Activated CD8-positive, alpha-beta memory T cell treated with anti-CD3 and anti-CD28 coated beads, Interleukin-2, amount 50 U/mL, for 48 hours (primary cell): ENCODE results near the gene SFMBT2.
"Not testable (repeated sequence)": the region's sequence is repeated elsewhere in the genome, so short reads cannot be mapped to it uniquely, and the experiment has no call there.

ENCODE experiments used
- DNase-seq: peaks from one replicate; pipeline ENCODE4 v3.0.0-alpha.2; 2020

The SFMBT2 gene

GRCh38 chr10:7317786-7318446, 92.9 kb downstream of the SFMBT2 start:
- no peak for DNase-seq

DNA sequence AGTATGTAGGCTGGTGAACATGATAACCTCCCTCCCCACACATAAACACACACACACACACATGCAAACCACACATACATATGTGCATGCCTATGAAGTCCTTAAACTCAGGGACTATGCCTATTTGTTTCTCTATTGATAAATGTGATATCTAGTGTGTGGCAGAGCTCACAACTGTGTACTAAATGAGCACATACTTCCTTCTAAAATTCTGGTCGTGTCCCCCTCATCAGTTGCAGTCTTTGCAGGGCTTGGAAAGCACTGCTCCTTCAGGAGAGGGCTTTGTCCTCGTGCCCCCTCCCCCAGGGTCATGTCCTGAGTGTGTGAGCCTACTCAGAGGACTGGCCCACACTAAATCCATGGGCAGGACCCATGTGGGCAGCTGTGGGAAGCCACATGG, 94.0 kb downstream of the SFMBT2 start:
- DNase-seq = no peak

DNA sequence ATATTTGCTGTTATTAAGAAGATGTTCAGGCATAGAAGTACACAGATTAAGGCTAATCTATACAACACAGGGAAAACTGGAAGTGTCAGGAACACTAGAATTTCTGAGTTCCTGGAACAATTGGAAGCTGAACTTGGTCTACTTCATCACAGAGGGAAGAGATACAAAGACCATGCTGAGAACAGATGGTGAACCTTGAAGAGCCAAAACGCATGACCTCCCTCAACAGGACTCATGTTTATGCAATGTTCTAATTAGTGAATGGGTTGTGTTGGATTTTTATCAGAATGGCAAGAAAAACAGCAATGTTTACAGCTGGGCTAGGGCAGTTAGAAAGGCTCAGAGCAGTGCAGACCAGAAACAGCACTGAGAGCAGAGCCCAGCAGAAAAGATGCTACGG, 94.9 kb downstream of the SFMBT2 start:
- DNase-seq = no peak

DNA sequence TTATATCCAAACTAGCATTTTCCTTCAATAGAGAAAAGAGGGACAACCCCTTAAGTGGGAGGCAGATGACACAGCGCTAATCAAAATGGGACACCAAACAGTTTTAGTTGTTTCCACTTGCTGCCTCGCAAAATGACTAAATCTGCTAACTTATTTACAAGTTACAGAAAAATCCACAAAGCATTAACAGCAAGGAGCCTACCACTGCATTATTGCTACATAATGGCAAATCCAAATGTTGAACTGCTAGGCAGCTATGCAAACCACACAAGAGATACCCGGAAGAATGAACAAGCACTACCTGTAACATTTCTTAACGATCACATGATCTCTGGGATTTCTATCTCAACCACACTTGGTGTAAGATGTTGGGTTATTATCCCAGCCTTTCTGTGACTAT, 96.7 kb downstream of the SFMBT2 start:
- DNase-seq = no peak

GRCh38 chr10:7312488-7312857, 98.4 kb downstream of the SFMBT2 start:
- DNase-seq = no peak

- not testable (repeated sequence) for DNase-seq
Observed at GRCh38 chr10:7311850-7312487, 98.9 kb downstream of the SFMBT2 start.

GRCh38 chr10:7311218-7311849, 99.5 kb downstream of the SFMBT2 start:
- DNase-seq = no peak

DNA sequence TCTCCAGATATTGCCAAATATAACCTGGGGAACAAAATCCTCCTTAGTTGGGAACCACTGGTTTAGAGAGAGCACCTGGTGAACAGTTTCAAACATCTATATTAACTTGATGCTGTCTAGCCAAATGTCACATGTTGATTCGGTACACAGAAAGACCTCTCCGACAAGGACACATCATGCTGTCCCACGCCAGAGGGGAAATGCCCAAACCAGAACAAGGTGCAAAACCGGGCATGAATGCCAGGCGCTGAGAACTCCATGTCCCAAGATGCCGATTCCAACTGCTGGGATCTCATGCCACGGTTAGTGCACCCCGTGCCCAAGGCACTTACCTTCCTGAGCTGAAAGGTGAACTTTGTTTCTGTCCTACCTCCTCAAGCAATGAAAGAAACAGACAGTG, 100.8 kb downstream of the SFMBT2 start:
- no peak for DNase-seq

DNA sequence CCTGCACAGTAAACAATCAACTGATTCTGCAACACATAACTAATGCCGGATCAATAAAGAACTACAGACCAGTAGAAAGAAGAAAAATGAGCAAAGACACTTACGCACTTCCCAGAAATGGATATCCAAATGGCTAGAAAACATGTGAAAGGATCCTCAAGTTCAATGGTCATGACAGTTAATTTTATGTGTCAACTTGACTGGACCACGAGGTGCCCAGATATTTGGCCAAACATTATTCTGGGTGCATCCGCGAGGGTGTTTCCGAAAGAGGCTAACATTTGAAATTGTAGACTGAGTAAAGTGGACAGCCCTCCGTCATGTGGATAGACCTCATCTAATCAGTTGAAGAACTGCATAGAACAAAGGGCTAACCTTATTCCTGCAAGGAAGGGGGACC, 102.0 kb downstream of the SFMBT2 start:
- DNase-seq = no peak

GRCh38 chr10:7306616-7307015, 104.2 kb downstream of the SFMBT2 start:
- DNase-seq = no peak

- DNase-seq = no peak
Observed at GRCh38 chr10:7306147-7306546, 104.7 kb downstream of the SFMBT2 start.

DNA sequence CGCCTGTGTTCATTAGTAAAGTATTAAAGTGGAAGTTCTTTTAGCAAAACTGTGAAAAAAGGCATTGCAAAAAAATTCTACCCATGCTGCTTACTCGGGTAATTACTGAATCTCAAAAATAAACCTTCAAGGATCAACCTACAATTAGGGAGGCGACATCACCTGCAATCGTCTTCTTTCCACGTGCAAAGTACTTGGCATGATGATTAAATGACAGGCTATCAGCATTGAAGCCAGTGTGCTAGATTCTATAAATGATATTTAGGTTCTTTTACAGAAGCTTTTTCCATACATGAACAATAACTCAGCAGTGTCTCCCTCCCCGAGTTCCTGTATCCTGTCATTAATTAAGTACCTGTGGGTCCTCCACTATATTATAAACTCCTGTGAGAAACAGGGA, 105.8 kb downstream of the SFMBT2 start:
- no peak for DNase-seq

DNA sequence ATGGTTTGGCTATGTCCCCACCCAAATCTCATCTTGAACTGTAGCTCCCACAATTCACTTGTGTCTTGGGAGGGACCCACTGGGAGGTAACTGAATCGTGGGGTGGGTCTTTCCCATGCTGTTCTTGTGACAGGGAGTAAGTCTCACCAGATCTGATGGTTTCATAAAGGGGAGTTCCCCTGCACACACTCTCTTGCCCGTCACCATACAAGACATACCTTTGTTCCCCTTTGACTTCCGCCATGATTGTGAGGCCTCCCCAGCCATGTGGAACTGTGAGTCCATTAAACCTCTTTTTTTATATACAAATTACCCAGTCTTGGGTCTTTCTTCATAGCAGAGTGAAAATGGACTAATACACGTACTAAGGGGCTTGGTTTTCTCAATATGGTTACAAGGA, 106.7 kb downstream of the SFMBT2 start:
- DNase-seq = no peak

DNA sequence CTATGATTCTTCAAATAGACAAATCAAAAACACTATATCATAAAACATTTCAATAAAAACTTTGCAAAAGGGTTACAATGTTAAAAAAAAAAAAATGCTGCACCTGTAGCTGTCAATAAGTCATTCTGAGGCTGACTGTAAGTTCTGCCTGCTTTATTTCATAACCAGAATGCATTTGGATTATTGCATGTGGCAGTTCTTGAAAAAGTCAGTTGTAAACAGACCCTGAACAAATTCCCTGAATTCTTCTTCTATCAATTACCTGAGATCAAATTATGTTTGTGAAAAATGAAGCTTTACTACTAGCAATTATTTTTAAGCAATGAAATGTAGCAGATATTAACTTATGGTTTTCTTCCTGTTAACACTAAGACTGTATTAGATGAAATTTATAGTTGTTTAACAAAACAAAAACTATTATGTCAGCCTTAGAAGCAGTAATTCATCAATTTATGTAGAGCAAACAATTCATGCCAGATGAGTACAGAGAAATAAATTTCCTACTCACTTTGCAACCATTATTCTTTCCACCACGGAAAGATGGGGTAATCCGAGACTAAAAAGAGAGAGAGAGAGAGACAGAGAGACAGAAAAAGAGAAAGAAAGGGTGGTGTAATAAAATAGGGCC, 107.8 kb downstream of the SFMBT2 start:
- DNase-seq = no peak

GRCh38 chr10:7302392-7302906, 108.4 kb downstream of the SFMBT2 start:
- no peak for DNase-seq

- DNase-seq = no peak
Observed at GRCh38 chr10:7301006-7301778, 109.6 kb downstream of the SFMBT2 start.

DNA sequence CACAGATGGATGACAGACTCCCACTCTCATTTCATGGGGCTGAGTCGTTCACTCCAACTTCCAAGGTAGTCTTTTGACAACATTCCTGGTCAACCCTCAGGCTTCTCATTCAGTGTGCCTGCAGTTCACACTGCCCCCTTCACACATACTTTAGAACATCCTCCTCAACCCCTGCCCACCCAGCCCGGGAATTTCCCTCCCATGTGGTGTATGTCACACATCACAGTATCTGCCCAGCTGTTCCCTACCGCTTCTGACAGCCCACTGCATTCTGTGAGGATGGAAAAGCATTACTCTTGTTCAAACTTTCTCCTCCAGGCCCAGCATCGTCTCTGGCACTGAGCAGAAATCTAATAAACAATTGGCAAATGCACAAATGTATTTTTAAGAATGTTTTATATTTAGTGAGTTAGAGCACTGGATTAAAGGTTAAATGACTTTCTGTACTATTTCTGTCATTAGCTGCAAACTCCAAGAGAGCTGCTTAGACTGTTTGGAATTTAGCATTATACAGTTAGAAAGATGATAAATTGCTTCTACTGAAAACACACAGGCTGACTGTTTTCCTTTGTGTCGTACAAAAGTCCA, 110.4 kb downstream of the SFMBT2 start:
- no peak for DNase-seq

DNA sequence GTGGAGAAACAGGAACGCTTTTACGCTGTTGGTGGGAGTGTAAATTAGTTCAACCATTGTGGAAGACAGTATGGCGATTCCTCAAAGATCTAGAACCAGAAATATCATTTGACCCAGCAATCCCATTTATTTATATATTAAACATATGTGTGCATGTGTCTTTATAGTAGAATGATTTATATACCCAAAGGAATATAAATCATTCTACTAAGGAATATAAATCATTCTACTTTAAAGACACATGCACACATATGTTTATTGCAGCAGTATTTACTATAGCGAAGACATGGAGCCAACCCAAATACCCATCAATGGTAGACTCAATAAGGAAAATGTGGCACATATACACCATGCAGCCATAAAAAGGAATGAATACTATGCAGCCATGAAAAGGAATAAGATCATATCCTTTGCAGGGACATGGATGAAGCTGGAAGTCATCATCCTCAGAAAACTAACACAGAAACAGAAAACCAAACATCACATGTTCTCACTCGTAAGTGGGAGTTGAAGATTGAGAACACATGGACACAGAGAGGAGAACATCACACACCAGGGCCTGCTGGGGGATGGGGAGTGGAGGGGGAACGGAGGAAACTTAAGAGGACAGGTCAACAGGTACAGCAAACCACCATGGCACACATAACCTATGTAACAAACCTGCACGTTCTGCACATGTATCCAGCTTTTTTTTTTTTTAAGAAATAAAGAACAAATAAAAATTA, 111.1 kb downstream of the SFMBT2 start:
- DNase-seq = not testable (repeated sequence)

- DNase-seq = no peak
Observed at GRCh38 chr10:7298495-7298894, 112.3 kb downstream of the SFMBT2 start.

- no peak for DNase-seq
Observed at GRCh38 chr10:7297094-7297493, 113.7 kb downstream of the SFMBT2 start.

GRCh38 chr10:7296648-7297047, 114.2 kb downstream of the SFMBT2 start:
- DNase-seq = no peak

DNA sequence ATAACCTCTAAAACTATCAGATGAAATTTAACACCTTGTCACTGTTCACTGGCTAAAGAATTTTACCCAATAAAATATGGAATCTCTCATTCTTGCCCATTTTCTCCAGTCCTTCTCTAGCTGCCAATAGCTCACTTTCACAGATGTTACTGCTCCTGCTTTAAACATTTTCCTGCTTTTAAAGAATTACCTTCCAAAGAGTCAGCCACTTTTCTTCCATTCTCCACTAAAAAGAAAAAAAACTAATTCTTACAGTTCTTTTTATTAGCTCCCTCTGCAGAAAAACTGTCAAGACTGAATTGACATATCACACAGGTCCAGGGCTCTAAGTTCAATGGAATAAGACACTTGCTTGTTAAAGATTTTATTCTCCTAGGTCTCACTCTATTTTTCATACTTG, 114.8 kb downstream of the SFMBT2 start:
- no peak for DNase-seq
